SH-SY5Y (cell line): Measurements from ENCODE around the gene SYTL4.

Experiments used
- GATA2 ChIP-seq: IDR thresholded peaks from 2 replicates; pipeline ENCODE4 v1.6.1; 2011; ENCODE audit warnings: mild to moderate bottlenecking, low read depth, low read length
- GATA3 ChIP-seq: IDR thresholded peaks from 2 replicates; pipeline ENCODE4 v1.6.1; 2011; ENCODE audit warnings: low read depth, mild to moderate bottlenecking, low read length, moderate library complexity

- TF ChIP-seq GATA3, result no peak
- TF ChIP-seq GATA2, result no peak
These were observed 59.0 kb downstream of the SYTL4 start for GRCh38 chrX:100672966-100673365.
